Skin epidermis (tissue), 12 donors: ENCODE data around the gene SLC38A11.
"Not testable (repeated sequence)": the region's sequence is repeated elsewhere in the genome, so short reads cannot be mapped to it uniquely, and the experiment has no call there.

Experiments used
- H3K27ac ChIP-seq, 21 experiments: fragments of 200-600 bp; sonication (generic) in 11 of 21; one replicate each; pipeline ENCODE4 v1.5.0; 2020; ENCODE audit warnings: mild to moderate bottlenecking in 3 of 21, inconsistent platforms in 2 of 21, moderate library complexity in 2 of 21
- H3K4me3 ChIP-seq, 7 experiments: fragments of 200-600 bp; sonication (generic) in 2 of 7; one replicate each; pipeline ENCODE4 v1.5.0; 2020; ENCODE audit warnings: inconsistent platforms in 2 of 7, mild to moderate bottlenecking in 2 of 7, moderate library complexity in 1 of 7

Gene SLC38A11

GRCh38 chr2:164954954-164955701 lies at the start of gene SLC38A11:
Gene SLC38A11 (minus strand): TSS chr2:164955525. CDS start chr2:164955247, 278 bp downstream.
- Histone ChIP-seq H3K27ac (no peak within 1 kb of the TSS), H3K4me3 (peak within 1 kb of the TSS in 4 of 7 experiments; percentile 1 to 14 (median 6))

- H3K27ac ChIP-seq, result no peak overlapping the region
- no peak overlapping the region for H3K4me3 ChIP-seq
These were observed 48.3 kb upstream of the SLC38A11 start for GRCh38 chr2:165003443-165004130.

GRCh38 chr2:165002638-165003037 lies 47.3 kb upstream of the SLC38A11 start:
- H3K27ac ChIP-seq, result no peak overlapping the region
- H3K4me3 ChIP-seq, result no peak overlapping the region

GRCh38 chr2:164994664-164995299 lies 39.5 kb upstream of the SLC38A11 start:
- H3K27ac ChIP-seq, result peak overlapping the region in 2 of 21 experiments; percentile 50 to 51
- peak overlapping the region in 3 of 7 experiments; percentile 22 to 25 (median 25) for H3K4me3 ChIP-seq

- Histone ChIP-seq H3K27ac (no peak overlapping the region), H3K4me3 (peak overlapping the region in 1 of 7 experiments; percentile 11)
These were observed 38.1 kb upstream of the SLC38A11 start for GRCh38 chr2:164993287-164994016.

GRCh38 chr2:164992818-164993217 lies 37.5 kb upstream of the SLC38A11 start:
- peak overlapping the region in 2 of 21 experiments; percentile 72 for H3K27ac ChIP-seq
- no peak overlapping the region for H3K4me3 ChIP-seq

- peak overlapping the region in 11 of 21 experiments; percentile 1 to 72 (median 44) for H3K27ac ChIP-seq
These were observed 36.7 kb upstream of the SLC38A11 start for GRCh38 chr2:164992093-164992454.

GRCh38 chr2:164991361-164992092 lies 36.2 kb upstream of the SLC38A11 start:
- not testable (repeated sequence) for H3K4me3 ChIP-seq
- peak overlapping the region in 11 of 21 experiments; percentile 1 to 72 (median 44) for H3K27ac ChIP-seq

More at GRCh38 chr2:164992093-164992454, 36.7 kb upstream of the SLC38A11 start:
- H3K4me3 ChIP-seq, result not testable (repeated sequence)

- H3K27ac ChIP-seq, result peak overlapping the region in 4 of 21 experiments; percentile 5 to 72 (median 14)
- not testable (repeated sequence) for H3K4me3 ChIP-seq
These were observed 35.6 kb upstream of the SLC38A11 start for GRCh38 chr2:164990953-164991352.

GRCh38 chr2:164988805-164989204 lies 33.5 kb upstream of the SLC38A11 start:
- H3K4me3 ChIP-seq, H3K27ac ChIP-seq: not testable (repeated sequence)

GRCh38 chr2:164986027-164986426 lies 30.7 kb upstream of the SLC38A11 start:
- H3K4me3 ChIP-seq, H3K27ac ChIP-seq: not testable (repeated sequence)

GRCh38 chr2:164984428-164984827 lies 29.1 kb upstream of the SLC38A11 start:
- Histone ChIP-seq H3K4me3 (no peak overlapping the region), H3K27ac (no peak overlapping the region)

GRCh38 chr2:164981217-164981990 lies 26.1 kb upstream of the SLC38A11 start:
- Histone ChIP-seq H3K27ac (peak overlapping the region in 1 of 21 experiments; percentile 20), H3K4me3 (no peak overlapping the region)

- H3K27ac ChIP-seq, H3K4me3 ChIP-seq: not testable (repeated sequence)
These were observed 25.4 kb upstream of the SLC38A11 start for GRCh38 chr2:164980688-164981087.

GRCh38 chr2:164979113-164979512 lies 23.8 kb upstream of the SLC38A11 start:
- Histone ChIP-seq H3K4me3 (no peak overlapping the region), H3K27ac (no peak overlapping the region)

- H3K4me3 ChIP-seq, result not testable (repeated sequence)
- peak overlapping the region in 2 of 21 experiments; percentile 51 to 55 for H3K27ac ChIP-seq
These were observed 21.6 kb upstream of the SLC38A11 start for GRCh38 chr2:164976875-164977470.

- Histone ChIP-seq H3K4me3 (no peak overlapping the region), H3K27ac (no peak overlapping the region)
These were observed 21.0 kb upstream of the SLC38A11 start for GRCh38 chr2:164976301-164976700.

- no peak overlapping the region for H3K27ac ChIP-seq
- no peak overlapping the region for H3K4me3 ChIP-seq
These were observed 20.6 kb upstream of the SLC38A11 start for GRCh38 chr2:164975891-164976290.
